GM18909 (cell line): ENCODE results near the gene LARGE1.

ENCODE experiments used
- ATAC-seq: cut with Tn5 transposase; IDR thresholded peaks from one replicate; pipeline ENCODE4 v1.9.1; 2021; ENCODE audit warnings: mild to moderate bottlenecking; ENCODE audit not compliant: unreplicated experiment, poor library complexity

Gene LARGE1

DNA sequence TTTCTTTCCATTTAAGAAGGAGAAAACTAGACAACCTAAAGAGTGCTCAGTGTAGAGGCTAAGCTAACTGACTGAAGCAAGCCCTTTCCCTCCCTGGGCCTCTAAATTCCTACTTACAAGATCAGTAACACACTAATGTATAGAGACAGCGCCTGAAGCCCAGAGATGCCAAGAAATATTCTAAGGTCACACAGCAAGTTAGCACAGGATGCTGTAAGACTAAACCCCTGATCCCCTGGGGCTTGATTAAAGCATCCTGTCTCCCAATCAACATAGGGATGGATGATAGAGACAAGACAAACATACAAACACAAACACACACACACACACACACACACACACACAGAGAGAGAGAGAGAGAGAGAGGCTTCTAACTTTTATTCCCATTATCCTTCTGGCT, 5.6 kb downstream of the LARGE1 start:
- ATAC-seq = no peak

DNA sequence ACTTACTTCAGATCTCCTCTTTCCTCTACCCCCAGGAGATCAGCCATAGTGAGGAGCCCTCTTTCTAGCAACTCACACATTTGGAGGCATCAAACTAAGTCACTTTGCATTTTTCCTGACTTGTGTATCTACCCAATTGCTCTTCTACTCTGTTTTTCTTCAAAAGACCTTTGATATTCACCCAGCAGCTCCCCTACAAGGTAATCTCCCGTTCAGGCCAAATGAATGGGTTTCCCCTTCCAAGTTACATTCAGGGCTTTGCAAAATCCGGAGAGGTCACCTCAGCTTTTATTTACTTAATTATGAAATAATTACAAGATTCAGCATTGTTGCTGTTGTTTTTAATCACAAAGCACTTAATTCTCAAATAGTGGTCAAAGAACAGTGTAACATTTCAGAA, 6.1 kb downstream of the LARGE1 start:
- no peak for ATAC-seq

DNA sequence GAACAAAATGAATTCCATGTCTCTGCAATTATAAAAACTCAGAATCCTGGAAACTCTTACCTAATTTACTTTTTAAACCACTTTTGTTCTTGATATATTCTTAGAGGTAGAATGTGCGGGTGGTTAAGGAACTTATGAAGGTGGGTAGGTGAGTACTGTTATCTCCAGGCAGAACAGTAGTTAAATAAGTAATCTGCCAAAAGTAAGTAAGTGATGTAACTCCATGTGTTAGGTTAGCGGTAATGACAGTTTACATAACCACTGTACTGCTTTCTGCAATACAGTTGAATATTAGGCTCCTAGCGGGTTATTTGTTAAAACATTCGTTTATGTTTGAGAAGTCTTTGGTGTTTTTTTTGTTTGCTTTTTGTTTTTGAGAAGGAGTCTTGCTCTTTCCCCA, 7.1 kb downstream of the LARGE1 start:
- ATAC-seq = no peak

DNA sequence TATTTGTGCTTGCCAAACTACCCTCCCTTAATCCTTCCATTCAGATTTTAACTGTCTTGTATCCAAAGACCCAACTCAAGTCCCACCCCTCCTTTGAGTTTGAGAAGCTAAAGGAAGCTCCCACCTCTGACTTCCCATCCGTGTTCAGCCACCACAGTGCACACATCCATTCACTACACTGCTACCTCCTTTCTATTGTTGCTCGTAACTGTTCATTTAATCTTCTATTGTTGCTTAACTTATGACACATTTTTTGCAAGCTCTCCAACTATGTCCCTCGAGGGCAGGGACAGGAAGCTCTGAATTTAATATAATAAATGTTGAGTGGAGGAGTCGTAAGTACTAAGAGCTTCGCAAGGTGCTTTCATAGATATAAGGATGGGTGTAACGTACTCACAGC, 10.4 kb downstream of the LARGE1 start:
- no peak for ATAC-seq

DNA sequence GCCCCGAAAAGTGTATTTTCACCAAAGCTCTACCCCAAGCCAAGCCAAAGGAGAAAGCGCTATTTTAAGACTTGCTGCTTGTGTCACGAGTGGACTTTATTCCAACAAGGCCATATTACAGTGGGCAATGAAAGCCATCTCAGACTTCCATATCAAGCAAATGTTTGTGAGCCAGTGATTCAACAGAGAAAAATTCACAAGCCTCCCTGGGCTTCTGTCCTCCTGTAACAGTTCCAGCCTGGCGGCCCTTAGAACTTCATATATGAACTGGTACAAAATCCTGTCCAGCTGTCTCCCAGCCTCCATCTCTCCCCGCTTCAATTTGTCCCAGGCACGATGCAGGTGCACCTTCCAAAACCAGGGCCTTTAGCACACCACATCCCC, 11.2 kb downstream of the LARGE1 start:
- ATAC-seq = no peak

DNA sequence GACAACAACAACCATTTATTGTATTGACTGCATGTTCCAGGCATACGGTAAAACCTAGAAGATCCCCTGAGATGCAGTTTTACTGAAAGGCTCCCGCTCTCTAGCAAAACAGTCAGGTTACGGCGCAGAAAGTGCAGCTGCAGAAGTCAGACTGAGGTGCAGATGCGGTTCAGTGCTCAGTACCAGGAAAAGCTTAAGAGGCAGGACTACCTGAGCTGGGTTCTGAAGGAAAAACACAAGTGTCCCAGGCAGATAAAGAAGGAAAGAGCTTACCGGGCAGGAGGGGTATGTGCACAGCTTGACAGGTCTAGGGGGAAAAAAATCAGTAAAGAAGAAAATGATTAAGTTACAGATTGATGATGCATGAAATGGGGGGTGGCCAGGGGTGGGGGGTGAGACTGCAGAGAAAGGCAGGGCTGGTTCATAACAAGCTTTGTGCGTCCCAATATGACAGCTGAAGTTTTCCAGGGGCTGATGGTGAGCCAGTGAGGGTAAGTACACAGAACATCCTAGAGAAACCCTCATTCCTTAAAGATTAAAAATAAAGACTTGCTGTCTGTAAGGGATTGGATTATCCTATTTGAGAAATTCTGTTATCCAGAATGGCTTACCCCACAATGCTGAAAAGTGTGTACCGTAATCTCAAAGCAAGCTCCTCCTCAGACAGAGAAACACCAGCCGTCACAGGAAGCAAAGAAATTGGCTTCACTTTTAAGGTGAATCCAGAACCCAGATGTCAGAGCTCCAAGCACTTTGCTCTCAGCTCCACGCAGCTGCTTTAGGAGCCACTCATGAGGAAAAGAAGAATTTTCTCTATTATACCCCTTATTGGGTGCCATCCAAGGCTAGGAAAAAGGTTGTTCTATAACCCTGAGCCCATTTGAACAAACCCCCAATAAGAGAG, 11.9 kb downstream of the LARGE1 start:
- ATAC-seq = no peak

DNA sequence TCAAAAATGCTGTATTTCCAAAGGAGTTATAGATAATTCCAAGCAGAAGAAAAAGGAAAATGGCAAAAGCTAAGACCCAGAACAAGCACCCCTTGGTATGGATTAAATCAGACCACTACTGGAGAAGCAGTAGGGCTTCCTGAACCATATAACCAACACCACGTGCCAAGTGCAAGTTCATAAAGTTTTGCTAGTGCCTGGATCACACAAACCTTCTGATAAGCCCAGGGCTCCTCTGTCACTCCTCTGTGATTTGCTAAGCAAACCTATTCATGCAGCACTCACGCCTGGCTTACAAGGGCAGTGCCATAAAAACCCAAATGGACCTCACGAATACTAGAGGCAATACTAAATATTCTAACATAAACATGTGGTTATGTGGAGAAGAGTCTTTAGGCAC, 13.3 kb downstream of the LARGE1 start:
- no peak for ATAC-seq

DNA sequence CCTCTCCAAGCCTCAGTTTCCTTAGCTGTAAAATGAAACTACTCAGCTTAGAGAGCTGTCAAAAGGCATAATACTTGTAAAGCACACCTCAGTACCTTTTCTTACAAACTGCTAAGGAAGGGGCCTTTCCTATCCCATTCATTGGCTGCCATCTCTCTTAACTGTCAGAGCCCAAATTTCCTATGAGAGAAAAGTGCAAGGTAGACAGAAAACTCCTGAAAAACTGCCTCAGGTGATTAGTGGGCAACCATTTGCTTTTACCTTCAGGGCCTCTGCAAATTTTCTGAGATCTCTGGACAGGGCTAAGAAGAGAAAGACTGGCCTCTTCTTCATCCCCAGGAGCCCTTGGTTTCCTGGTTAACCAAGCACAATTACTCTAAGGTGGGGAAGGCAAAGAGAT, 13.8 kb downstream of the LARGE1 start:
- ATAC-seq = no peak

DNA sequence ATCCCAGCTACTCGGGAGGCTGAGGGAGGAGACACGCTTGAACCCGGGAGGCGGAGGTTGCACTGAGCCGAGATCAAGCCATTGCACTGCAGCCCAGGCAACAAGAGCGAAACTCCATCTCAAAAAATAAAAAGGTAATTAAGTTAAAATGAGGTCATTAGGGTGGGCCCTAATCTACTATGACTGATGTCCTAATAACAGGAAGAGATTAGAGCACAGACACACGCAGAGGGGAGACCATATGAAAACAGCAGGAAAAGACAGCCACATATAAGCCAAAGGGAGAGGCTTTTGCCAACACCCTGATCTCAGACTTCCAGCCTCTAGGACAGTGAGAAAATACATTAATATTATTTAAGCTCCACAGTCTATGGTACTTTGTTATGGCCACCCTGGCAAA, 17.3 kb downstream of the LARGE1 start:
- ATAC-seq = no peak

DNA sequence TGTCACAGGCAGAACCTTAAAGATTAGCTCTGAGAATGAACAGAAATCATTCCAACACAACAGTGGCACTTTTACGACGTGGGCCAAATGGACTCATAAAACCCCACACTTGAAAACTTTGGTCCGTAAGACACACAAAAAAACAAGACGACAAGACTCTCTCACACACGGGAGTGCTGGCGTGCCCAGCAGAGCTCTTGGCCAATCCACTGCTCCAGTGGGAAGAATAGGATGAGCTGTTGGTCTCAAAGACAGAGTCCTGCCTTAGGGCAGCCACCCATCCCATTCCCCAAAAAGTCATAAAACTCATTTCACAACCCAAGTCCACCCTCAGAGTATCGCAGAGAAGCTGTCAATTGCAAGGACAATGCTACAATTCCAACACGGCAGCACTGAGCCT, 18.2 kb downstream of the LARGE1 start:
- no peak for ATAC-seq

DNA sequence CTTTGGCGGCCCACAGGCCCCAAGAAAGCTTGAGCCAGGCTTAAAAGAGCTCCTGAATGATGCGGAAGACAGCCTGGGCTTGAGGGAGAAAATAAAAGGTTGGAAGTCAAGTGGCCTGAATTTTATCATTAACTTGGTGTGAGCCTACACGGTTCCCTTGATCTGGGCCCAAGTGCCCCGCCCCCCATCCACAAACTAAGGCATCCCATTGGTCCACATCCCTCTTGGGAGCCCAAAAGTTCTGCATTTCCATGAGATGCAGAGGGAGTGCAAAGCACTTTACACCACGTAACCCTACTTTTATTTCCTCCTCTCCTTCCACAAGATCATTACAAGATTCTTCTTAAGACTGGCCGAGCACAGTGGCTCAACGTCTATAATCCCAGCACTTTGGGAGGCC, 22.2 kb downstream of the LARGE1 start:
- ATAC-seq = no peak

DNA sequence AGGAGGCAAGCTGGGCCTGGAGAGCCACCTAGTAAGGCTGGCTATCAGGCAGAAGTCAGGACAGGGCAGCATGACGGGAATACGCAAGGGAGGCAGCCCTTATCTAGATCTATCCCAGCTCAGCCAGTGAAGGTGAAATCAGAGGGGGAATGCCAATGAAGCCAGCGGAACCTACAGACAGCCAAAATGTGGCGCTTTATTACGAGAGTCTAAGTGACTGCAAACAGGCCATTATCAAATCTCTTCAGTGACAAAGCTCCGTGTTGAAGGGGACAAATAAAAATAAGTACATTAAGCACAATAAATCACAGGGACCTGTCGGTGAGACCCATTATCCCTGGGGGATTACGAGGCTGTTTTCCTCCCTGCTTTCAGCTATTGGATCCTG, 22.8 kb downstream of the LARGE1 start:
- no peak for ATAC-seq

DNA sequence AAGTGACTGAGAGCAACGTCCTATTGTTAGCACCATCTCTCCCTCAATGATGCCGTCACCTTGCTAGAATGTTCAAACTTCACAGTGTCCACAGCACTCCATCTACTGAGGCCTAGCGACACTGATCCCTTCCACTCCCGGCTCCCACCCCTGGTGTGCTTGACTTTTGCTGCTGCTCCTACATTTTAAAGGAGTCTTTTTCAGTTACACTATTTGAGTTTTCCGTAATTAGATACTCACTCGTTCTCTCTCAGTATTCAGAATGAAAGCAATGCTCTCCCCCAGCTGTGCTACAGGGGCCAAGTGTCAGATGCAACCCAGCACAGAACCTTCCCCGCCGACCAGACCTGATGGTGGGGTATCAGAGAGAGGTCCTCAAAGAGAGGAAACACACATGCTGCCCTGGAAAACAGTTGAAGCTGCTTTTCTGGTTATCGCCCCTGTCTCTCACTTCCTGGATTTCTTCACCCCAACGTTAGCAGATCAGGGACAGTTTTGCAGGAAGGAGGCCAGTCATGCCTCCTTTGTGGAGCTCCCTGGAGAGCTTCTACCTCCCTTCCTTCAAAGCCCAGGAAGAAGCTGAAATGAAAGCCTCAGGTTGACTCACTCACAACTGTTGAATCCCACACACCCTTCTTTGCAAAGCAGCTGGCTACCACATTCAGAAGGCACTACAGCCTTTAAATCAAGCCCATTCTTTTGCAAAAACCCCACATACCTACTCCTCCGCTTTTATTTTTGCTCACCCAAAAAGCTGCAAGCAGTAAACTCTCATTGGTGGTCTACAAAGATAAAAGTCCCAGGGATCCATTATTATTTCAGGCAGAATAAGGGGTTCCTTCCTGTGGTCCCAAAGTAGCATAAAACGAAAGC, 23.5 kb downstream of the LARGE1 start:
- ATAC-seq = no peak

DNA sequence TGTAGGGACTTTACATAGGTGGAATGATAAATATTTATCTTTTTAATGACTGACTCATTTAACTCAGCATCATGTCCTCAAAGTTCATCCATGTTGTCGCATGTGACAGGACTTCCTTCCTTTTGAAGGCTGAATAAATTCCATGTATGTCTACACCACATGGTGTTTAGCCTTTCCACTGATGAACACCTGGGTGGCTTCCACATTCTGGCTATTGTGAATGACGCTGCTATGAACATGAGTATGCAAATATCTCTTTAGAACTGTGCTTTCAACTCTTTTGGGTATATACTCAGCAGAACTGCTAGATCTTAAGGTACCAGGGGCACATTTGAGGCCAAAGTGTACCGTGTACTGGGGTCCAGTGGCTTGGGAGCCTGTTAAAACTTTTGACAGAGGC, 24.1 kb downstream of the LARGE1 start:
- no peak for ATAC-seq

DNA sequence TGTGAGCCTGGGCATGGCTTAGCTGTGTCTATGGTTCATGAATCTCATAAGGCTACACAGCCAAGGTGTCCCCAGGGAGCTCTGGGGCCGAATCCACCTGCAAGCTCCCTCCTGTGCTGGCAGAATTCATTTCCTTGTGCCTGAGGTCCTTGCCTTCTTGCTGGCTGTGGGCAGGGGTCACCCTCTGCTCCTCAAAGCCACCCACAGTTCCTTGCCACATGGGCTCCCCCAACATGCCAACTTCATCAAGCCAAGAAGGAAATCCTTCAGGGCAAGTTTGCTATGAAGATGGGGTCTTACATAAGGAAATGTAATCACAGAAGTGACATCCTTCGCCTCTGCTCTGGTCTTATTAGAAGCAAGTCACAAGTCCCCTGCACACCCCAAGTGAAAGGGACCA, 24.8 kb downstream of the LARGE1 start:
- no peak for ATAC-seq

DNA sequence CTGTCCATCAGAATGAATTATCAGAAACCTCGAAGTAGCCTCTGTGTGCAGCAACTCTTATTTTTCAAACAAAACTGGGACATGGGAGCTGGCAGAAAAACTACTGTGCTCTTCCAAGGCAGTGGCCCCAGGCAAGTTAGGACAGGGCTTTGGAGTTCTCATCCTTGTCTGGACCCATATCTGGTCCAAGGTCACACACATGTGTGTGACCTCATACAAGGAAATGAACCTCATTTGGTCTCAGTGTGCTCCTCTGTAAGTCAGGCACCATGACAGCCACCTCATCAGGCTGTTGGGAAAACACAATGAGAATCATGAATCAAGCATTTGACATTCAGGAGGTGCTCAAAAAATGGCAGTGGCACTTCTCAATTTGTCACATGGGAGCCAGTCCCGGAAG, 25.8 kb downstream of the LARGE1 start:
- ATAC-seq = no peak

DNA sequence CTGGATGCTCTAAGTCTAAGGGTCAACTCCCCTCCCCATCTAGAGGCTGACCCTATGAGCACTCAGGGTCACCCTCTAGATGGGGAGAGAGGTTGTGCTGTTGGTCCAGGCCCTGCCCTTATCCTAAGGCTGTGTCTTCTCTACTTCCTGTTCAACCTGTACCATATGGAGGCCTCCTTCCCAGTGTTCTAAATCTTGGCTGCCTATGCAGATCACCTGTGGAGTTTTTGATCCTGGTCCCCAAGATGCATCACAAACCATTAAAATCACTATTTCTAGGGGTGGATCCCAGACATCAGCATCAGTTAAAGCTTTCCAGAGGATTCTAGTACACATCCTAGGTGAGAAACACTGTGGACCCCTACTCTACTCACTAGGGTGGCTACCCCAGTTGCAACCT, 26.2 kb downstream of the LARGE1 start:
- no peak for ATAC-seq

DNA sequence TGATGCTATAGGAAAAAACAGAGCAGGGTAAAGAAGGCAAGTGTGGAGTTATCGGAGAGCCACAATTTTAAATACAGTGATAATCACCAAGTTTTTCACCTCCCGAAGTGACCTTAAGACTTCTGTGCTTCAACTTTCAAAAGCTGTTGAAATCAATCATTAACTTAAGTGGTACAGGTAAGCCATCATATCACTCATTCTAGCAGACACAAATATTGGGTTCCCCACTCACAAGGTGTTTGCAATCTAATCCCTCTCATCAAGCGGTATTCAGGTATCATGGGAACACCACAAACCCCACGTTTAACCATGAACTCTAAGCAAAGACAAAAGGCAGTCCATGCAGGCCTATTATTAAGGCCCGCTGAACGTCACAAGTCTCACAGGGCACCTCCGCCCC, 26.8 kb downstream of the LARGE1 start:
- no peak for ATAC-seq

DNA sequence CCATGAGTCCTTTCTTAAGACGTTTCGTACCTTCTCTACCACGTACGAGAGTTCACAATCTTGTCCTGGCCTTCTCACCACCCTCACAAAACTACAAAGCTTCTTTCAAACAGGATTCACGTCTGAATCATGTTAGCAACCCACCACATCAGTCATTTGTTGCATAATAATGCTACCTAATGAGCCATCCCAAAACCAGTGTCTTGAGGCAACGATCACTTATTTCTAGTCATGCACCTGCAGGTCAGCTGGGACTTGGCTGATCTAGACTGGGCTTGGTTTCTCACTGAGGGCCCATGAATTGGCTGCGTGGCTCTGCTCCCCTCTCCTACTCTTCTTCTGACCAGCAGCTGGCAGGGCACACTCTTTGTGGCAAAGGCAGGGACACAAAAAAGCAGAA, 28.3 kb downstream of the LARGE1 start:
- no peak for ATAC-seq

DNA sequence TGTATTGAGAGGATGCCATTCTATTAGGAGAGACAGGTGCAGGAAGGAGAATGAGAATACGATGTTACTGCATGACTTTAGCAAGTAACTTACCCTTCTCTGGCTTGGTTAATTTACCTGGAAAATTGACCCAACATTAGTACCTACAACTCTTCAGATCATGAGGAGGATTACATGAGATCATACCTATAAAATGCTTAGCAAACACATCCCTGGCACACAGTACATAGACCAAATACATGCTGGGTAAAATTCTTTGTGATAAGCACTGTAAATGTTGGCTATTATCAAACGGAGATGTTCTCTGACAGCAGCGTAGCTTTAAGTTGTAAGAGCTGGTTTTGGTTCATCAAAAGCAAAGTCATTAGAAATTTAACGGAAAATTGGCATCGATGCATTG, 28.8 kb downstream of the LARGE1 start:
- no peak for ATAC-seq

DNA sequence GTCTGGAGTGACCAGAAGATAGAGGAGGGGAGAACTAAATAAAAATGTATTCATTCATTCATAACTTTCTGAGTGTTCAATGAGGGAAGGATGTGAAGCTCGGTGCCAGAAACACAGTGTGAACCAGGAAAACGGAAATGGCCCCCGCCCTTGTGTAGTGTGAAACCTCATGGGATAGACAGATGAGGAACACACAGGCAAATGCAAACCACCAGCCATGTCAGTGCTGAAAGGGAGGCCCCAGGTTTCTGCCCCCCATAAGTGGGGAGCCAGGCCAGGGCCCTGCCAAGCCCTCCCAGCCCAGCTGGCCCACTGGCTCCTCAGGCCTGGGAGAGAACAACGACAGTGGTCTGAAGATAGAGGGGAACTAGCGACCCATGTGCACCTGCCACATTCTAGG, 30.5 kb downstream of the LARGE1 start:
- ATAC-seq = no peak

DNA sequence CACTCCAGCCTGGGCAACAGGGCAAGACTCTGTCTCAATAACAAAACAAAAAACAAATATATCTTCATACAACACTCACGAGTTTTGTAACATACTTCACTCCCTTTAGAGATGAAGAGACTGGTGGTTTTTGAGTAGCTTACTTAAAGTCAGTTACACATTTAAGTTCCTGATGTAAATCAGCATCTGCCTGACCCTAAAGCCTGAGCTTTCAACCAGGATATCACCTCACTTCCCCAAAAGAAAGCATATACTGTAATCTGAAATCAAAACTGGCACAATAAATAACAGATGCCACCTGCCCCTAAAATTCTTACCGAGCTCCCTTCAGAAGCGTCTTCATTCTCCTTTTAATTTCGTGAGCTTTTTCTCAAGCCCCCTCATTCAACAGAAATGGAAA, 31.5 kb downstream of the LARGE1 start:
- ATAC-seq = no peak
